CMK (cell line): ENCODE measurements around the gene ECHS1.
"Not testable (repeated sequence)": the region's sequence is repeated elsewhere in the genome, so short reads cannot be mapped to it uniquely, and the experiment has no call there.

Source experiments
- DNase-seq: peaks from one replicate; pipeline ENCODE4 v3.0.0-alpha.2; 2010; ENCODE audit warnings: low read depth

The ECHS1 gene

DNA sequence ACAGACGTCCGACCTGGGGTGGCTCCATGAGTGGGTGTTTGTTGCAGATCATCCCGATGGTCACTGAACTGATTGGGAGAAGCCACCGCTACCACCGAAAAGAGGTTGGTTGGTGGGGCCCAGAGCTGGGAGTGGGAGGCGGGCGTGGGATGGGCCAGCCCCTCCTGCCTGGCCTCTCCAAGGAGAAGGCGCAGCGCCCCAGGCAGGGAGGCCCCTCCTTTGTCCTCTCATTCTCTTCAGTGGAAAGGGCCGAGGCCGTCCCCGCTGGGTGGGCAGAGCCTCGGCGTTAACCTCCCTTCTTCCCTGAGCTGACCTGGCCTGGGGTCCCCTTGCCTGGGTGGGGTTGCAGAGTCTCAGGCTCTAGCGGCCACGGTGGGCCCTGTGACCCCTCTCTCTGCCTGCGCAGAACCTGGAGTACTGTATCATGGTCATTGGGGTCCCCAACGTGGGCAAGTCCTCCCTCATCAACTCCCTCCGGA is 26.0 kb upstream of the ECHS1 start:
- no peak for DNase-seq

DNA sequence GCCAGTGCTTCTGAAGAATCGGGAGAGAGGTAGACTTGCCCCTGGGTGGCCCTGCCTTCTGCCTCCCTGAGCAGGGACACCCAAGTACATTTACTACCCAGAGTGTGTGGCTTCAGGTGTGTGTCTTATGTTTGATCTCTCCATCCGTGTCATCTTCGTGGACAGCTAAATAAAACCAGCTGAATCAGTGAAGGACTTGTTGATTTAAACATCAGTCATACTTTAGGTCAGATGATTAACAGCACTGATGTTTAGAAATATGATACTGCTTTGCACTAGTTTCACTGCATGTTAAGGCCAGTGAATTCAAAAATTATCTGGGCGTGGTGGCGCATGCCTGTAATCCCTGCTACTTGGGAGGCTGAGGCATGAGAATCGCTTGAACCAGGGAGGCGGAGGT is 24.8 kb upstream of the ECHS1 start:
- DNase-seq: no peak

GRCh38 chr10:133396035-133396624 is 23.0 kb upstream of the ECHS1 start:
- DNase-seq: no peak

DNA sequence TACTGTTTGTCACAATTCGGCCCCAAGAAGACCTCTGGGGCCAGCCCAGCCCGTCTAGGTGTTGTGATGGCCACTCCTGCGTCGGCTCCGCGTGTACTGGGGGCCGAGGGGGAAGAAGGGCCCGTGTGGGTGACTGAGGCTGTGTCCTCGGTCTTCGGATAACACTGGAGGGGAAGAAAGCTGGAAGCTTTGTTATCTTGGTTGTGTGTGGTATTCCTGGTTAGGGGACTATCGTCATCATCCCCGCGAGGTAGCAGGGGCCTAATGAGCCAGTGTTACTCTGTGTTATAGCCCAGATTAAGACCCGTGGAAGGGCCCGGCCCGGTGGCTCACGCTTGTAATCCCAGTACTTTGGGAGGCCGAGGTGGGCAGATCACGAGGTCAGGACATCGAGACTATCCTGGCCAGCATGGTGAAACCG is 21.7 kb upstream of the ECHS1 start:
- DNase-seq: no peak

DNA sequence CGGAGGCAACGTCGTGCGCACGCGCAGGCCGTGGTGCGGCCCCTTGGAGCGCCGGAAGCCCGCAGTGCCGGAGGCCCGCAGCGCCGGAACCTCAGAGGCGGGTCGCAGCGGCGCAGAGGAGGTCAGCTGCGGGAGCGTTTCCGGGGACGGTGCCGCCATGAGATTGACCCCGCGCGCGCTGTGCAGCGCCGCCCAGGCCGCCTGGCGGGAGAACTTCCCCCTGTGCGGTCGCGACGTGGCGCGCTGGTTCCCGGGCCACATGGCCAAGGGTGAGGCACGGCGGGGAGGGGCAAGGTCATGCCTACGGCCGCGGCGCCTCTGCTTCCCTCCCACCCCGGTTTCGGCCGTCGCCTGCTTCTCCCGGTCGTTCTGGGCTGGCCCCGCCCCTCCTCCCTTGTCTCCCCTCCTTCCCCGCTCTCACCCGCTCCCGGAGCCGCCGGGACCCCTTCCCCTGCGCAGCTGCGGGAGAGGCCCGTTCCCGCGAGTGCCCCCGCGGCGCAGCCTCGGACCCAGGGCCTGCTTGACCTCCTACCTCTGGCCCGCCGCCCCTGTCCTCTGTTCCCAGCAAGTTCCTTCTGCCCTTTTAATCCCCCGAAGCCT is 21.0 kb upstream of the ECHS1 start, which contains the start of gene MTG1:
TSS of gene MTG1 (plus strand) at position 94 of the 600 bp plus-strand sequence. CDS start at position 158, 64 bp downstream.
- peak; percentile 86 for DNase-seq

DNA sequence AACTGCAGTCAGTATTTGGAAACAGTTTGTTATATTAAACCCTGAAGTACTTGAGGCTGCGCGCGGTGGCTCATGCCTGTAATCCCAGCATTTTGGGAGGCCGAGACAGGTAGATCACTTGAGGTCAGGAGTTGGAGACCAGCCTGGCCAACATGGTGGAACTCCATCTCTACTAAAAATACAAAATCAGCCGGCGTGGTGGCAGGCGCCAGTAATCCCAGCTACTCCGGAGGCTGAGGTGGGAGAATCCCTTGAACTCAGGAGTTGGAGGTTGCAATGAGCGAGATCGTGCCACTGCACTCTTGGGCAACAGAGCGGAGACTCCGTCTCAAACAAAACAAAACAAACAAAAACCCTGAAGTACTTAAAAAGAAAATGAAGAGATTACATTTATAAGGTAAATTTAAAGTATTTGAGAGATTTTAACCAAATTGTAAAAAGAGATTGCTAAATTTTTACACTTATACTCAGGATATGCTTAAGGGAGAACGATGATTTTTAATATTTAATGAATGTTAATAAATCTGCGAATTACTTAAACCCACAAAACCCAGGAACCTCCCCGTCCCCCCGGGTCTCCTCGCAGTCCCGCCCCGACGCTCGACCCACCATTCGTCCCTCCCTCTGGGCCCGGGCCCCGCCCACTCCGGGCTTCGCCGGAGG is 20.4 kb upstream of the ECHS1 start:
- no peak for DNase-seq

DNA sequence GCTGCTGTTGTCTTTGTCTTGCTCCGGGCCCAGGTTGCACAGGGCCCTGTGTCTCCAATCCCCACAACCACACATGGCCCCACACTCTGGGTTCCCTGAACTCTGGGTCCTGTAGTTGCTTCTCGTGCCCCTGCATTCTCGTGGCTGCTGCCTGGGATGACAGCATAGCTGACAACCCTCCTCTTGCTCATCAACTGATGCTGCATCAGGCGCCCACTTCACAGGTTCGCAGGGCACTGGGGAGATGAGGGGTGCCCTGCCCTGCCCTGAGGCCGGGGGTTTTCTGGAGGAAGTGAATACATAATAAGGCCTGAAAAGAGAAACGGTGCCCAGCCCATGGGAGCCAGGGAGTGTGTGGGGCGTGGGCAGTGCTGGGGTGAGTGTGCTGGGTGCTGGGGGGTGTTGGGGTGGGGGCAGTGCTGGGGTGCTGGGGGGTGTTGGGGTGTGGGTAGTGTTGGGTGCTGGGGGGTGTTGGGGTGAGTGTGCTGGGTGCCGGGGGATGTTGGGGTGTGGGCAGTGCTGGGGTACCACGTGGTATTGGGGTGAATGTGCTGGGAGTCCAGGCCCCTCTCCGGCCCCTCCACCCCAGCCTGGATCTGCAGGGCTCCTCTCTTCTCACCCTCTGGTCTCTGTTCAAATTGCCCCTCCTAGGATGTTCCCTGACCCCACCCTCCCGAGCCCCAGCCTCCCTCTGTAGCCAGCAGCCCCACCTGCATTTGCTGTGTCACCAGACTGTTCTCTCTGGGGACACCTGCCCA is 18.8 kb upstream of the ECHS1 start:
- DNase-seq: no peak

GRCh38 chr10:133391249-133391635 is 18.1 kb upstream of the ECHS1 start:
- no peak for DNase-seq

DNA sequence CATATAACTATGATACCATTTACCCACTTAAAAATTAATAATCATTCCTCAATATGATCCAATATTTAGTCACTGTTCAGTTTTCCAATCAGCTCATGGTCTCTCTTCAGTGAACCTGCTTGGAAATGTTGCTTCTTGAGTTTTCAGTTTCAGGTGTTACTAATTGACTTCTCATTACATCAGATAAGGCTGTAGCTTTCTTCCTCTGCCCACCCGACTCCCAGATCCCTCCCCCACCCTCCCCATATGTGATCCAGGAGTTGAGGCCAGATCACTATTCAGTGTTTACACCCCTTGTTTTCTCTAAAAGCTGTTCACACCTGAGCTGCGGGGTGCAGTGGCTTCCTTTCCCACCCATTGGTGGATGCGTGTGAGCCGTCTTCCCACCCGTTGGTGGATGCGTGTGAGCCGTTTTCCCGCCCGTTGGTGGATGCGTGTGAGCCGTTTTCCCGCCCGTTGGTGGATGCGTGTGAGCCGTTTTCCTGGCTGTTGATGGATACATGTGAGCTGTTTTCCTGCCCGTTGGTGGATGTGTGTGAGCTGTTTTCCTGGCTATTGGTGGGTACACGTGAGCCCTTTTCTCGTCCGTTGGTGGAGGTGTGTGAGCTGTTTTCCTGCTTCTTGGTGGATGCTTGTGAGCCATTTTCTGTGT is 17.6 kb upstream of the ECHS1 start:
- DNase-seq: no peak

- DNase-seq: no peak
These were observed 16.0 kb upstream of the ECHS1 start for GRCh38 chr10:133388973-133389818.

- DNase-seq: no peak
These were observed 15.2 kb upstream of the ECHS1 start for GRCh38 chr10:133388236-133388972.

- not testable (repeated sequence) for DNase-seq
These were observed 13.8 kb upstream of the ECHS1 start for GRCh38 chr10:133386951-133387350.

DNA sequence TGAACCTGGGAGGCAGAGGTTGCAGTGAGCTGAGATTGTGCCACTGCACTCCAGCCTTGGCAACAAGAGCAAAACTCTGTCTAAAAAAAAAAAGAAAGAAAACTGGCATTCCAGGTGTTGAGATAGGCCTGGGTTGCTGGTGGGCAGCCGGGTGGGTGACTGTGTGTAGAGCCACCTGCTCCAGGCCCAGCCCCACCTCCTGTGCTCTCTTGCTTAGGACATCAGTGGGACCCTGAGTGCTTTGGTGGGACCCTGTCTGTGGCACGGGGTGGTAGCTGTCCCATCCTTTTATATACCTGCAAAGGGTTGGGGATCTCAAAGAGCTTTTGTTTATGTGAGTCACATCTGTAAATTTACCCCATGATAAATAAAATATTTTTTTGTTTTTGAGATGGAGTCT is 12.1 kb upstream of the ECHS1 start:
- DNase-seq: no peak

DNA sequence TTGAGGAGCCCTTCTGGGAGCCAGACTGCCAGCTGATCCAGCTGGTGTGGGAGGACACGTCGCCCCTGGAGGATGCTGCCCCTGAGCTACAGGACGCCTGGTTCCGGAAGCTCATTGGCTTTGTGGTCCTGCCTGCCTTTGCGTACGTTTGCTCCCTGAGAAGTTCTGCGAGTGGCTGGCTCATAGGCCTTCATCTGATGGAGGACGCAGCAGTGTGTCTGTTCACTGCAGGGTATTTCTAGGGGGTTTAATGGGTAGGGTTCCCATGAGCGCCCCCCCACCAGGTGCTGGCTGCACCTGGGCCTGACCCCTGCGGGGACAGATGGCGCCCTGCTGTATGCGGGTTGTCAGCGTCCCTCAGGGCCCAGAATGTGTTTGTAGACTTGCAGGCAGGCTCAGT is 10.9 kb upstream of the ECHS1 start:
- DNase-seq: no peak

- DNase-seq: no peak
These were observed 10.4 kb upstream of the ECHS1 start for GRCh38 chr10:133383551-133383950.

DNA sequence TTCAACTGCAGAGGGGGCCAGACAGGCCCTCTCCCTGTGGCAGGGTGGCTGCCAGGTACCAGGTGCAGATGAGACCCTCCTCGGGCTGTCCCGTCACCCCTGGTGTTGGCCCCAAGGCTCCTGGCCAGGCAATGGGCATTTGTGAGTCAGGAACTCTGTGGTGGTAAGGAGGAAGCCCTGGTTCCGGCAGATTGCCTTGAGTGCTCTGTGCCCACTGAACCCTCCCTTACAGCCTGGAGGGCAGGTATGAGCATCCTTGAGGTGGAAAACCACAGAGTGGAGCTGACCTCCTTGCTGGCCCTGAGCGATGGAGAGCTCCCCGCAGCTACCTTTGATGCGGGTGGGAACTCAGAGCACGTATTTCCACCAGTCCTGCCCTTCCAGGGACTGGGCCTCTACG is 7.9 kb upstream of the ECHS1 start:
- no peak for DNase-seq

DNA sequence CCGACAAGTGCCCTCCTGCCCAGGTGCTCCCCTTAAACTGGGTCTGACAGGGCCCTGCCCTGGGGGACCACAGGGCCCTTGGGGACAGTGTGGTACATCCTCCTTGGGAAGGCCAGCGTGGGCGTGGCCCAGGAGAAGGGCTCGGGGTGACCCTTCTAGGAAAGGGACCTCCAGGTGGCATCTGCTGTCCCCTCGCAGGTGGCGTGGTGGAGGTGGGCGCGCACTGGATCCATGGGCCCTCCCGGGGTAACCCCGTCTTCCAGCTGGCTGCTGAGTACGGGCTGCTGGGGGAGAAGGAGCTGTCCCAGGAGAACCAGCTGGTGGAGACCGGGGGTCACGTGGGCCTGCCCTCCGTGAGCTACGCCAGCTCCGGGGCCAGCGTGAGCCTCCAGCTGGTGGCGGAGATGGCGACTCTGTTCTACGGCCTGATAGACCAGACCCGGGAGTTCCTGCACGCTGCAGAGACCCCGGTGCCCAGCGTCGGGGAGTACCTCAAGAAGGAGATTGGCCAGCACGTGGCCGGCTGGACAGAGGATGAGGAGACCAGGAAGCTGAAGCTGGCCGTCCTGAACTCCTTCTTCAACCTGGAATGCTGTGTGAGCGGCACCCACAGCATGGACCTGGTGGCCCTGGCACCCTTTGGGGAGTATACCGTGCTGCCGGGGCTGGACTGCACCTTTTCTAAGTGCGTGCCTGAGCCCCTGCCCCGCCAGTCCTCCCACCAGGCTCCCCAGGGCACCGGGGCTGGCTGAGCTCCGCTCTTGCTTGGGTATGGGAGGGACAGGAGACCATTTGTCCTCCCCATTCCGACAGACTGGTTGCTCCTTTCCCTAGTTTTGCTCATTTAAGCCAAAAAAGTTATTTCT is 6.9 kb upstream of the ECHS1 start:
- DNase-seq: no peak

DNA sequence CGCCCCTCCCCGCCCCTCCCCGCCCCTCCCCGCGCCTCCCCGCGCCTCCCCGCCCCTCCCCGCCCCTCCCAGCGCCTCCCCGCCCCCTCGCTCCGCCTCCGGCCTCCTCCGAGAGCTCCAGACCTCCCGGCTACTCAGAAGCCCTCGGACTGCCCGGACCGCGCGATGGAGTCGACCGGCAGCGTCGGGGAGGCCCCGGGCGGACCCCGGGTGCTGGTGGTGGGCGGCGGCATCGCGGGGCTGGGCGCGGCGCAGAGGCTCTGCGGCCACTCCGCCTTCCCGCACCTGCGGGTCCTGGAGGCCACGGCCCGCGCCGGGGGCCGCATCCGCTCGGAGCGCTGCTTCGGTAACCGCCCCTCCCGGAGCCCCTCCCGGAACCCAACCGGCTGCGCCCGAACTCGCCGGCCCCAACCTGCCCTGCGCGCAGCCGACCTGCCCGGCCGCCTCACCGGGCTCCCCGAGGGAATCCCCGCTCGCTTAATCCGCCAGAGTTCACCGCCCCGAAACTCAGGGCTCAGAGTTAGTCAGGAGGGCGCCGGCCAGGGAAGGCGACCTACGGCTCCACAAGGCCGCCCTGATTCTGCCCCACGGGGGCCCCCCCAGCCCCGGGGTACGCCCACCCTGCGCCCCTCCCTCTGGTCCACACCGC is 6.1 kb upstream of the ECHS1 start, which contains the start of gene PAOX:
TSS of gene PAOX (plus strand) at position 111 of the 649 bp plus-strand sequence. CDS start at position 166, 55 bp downstream.
- DNase-seq: no peak
